Mesenchymal stem cell (in vitro differentiated cells and primary cell): Measurements from ENCODE around the gene TMEM92.
A peak's percentile ranks its signal among the peaks of the same experiment; 100 is the strongest.

Source experiments
- DNase-seq: peaks from one replicate; pipeline ENCODE4 v3.0.0-alpha.2; 2013
- H2AFZ ChIP-seq: one replicate; pipeline ENCODE4 v1.6.1; 2013; ENCODE audit warnings: low read depth, mild to moderate bottlenecking, control low read depth, inconsistent platforms, low read length, moderate library complexity
- H2AK5ac ChIP-seq: 2 replicates; pipeline ENCODE4 v1.6.1; 2013; ENCODE audit warnings: low read length, moderate library complexity, mild to moderate bottlenecking, inconsistent platforms; ENCODE audit not compliant: severe bottlenecking
- H2BK120ac ChIP-seq: one replicate; pipeline ENCODE4 v1.6.1; 2013; ENCODE audit warnings: low read depth, mild to moderate bottlenecking, inconsistent platforms, low read length, moderate library complexity
- H2BK12ac ChIP-seq, 2 experiments: one replicate each; pipeline ENCODE4 v1.6.1; 2013; ENCODE audit warnings: inconsistent platforms in 2 of 2, low read length in 2 of 2, mild to moderate bottlenecking in 2 of 2, moderate library complexity in 2 of 2, control low read depth in 1 of 2
- H2BK15ac ChIP-seq: one replicate; pipeline ENCODE4 v1.6.1; 2013; ENCODE audit warnings: mild to moderate bottlenecking, low read depth, inconsistent platforms; ENCODE audit not compliant: poor library complexity, severe bottlenecking
- H2BK5ac ChIP-seq: 2 replicates; pipeline ENCODE4 v1.6.1; 2013; ENCODE audit warnings: low read depth, mild to moderate bottlenecking, low read length, control low read depth, inconsistent platforms; ENCODE audit not compliant: poor library complexity, severe bottlenecking
- H3K14ac ChIP-seq, 2 experiments: one replicate each; pipeline ENCODE4 v1.6.1; 2013; ENCODE audit warnings: inconsistent platforms in 2 of 2, low read length in 2 of 2, control low read depth in 1 of 2, mild to moderate bottlenecking in 1 of 2, moderate library complexity in 1 of 2
- H3K18ac ChIP-seq, 2 experiments: one replicate each; pipeline ENCODE4 v1.6.1; 2013; ENCODE audit warnings: inconsistent platforms in 2 of 2, low read length in 2 of 2, control low read depth in 1 of 2, low read depth in 1 of 2, mild to moderate bottlenecking in 1 of 2
- H3K23ac ChIP-seq, 2 experiments: one replicate each; pipeline ENCODE4 v1.6.1; 2013; ENCODE audit warnings: inconsistent platforms in 2 of 2, low read length in 2 of 2, mild to moderate bottlenecking in 2 of 2, moderate library complexity in 2 of 2, control low read depth in 1 of 2
- H3K27ac ChIP-seq: 2 replicates; pipeline ENCODE4 v1.5.1; 2013; ENCODE audit warnings: mild to moderate bottlenecking, moderate library complexity, low read length, control low read depth, inconsistent platforms; ENCODE audit not compliant: poor library complexity, severe bottlenecking
- H3K27me3 ChIP-seq, 2 experiments: 2 replicates each; pipeline versions ENCODE4 v1.6.1 to v1.7.0; 2013; ENCODE audit warnings: low read length in 2 of 2, mild to moderate bottlenecking in 2 of 2, moderate library complexity in 2 of 2, control low read depth in 1 of 2, inconsistent platforms in 1 of 2; ENCODE audit not compliant: control insufficient read depth in 1 of 2, insufficient read depth in 1 of 2
- H3K36me3 ChIP-seq, 2 experiments: 2 replicates each; pipeline versions ENCODE4 v1.6.1 to v1.7.0; 2013; ENCODE audit warnings: low read length in 2 of 2, control low read depth in 1 of 2, inconsistent platforms in 1 of 2, low read depth in 1 of 2, mild to moderate bottlenecking in 1 of 2; ENCODE audit not compliant: insufficient read depth in 2 of 2, control insufficient read depth in 1 of 2
- H3K4ac ChIP-seq, 2 experiments: one replicate each; pipeline ENCODE4 v1.6.1; 2013; ENCODE audit warnings: inconsistent platforms in 2 of 2, low read length in 2 of 2, mild to moderate bottlenecking in 2 of 2, moderate library complexity in 2 of 2, control low read depth in 1 of 2, low read depth in 1 of 2
- H3K4me1 ChIP-seq: 2 replicates; pipeline ENCODE4 v1.6.1; 2013; ENCODE audit warnings: low read depth, low read length, control low read depth; ENCODE audit not compliant: control insufficient read depth, insufficient read depth
- H3K4me2 ChIP-seq: 2 replicates; pipeline ENCODE4 v1.6.1; 2013; ENCODE audit warnings: low read length, mild to moderate bottlenecking, inconsistent platforms; ENCODE audit not compliant: poor library complexity, severe bottlenecking
- H3K4me3 ChIP-seq, 2 experiments: 2 replicates each; pipeline versions ENCODE4 v1.5.1 to v1.7.0; 2013; ENCODE audit warnings: low read length in 2 of 2, mild to moderate bottlenecking in 2 of 2, control low read depth in 1 of 2, low read depth in 1 of 2; ENCODE audit not compliant: insufficient read depth in 1 of 2
- H3K79me1 ChIP-seq: replicated peaks from 2 replicates; pipeline ENCODE4 v1.6.1; 2013; ENCODE audit warnings: mild to moderate bottlenecking, control low read depth, low read length, inconsistent platforms; ENCODE audit not compliant: poor library complexity, severe bottlenecking
- H3K9ac ChIP-seq: 2 replicates; pipeline ENCODE4 v1.7.0; 2013; ENCODE audit warnings: mild to moderate bottlenecking, low read length, moderate library complexity
- H3K9me3 ChIP-seq: 2 replicates; pipeline ENCODE4 v1.7.0; 2013; ENCODE audit warnings: mild to moderate bottlenecking, low read length; ENCODE audit not compliant: control insufficient read depth
- H4K8ac ChIP-seq: one replicate; pipeline ENCODE4 v1.6.1; 2013; ENCODE audit warnings: inconsistent platforms, mild to moderate bottlenecking, low read length, moderate library complexity
- H4K91ac ChIP-seq: one replicate; pipeline ENCODE4 v1.6.1; 2013; ENCODE audit warnings: mild to moderate bottlenecking, low read length, inconsistent platforms
- WGBS: methylation state at CpG from one replicate; pipeline ENCODE4 v1.1.7; 2013; ENCODE audit warnings: mixed read lengths; 5-methylcytosine and 5-hydroxymethylcytosine counted together

The TMEM92 gene

DNA sequence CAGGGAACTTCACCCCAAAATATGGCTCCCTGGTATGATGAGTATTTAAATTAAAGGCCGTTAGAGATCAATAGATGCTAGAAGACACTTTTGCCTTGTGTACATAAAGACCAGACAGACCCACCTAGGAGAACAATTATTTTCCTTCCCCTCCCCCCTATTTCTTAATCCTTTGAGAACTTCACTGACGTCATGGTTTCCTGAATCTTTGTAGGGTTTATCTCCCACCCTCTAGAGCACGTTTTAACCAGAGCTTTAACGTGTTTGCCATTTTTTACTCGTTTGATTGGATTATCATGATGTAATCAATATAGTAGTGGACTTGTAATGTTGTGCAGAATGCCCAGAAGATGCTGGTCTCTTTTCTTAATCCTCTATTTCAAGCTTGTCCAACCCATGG lies 48.8 kb downstream of the TMEM92 start:
- no peak overlapping the region for H2BK120ac ChIP-seq
- no peak overlapping the region for H3K4me2 ChIP-seq
- H3K4me1 ChIP-seq = peaks cover 11% of the 10 kb centered on the region
- no peak overlapping the region for H3K23ac ChIP-seq
- DNase-seq = no peak
- no peaks in the 10 kb centered on the region for H3K36me3 ChIP-seq
- no peak overlapping the region for H2BK5ac ChIP-seq
- H2BK15ac ChIP-seq = no peak overlapping the region
- H3K9ac ChIP-seq = no peak overlapping the region
- H4K91ac ChIP-seq = no peak overlapping the region
- 92% methylated on average over 5 of the region's 5 CpGs for WGBS
- H2AK5ac ChIP-seq = no peak overlapping the region
- no peak overlapping the region for H3K4me3 ChIP-seq
- H3K18ac ChIP-seq = no peak overlapping the region
- no peaks in the 10 kb centered on the region for H3K79me1 ChIP-seq
- no peak overlapping the region for H4K8ac ChIP-seq
- no peak overlapping the region for H3K14ac ChIP-seq
- H2AFZ ChIP-seq = no peak overlapping the region
- H3K27me3 ChIP-seq = no peaks in the 10 kb centered on the region
- H3K27ac ChIP-seq = no peak overlapping the region
- H2BK12ac ChIP-seq = no peak overlapping the region
- H3K9me3 ChIP-seq = no peaks in the 10 kb centered on the region
- no peak overlapping the region for H3K4ac ChIP-seq

DNA sequence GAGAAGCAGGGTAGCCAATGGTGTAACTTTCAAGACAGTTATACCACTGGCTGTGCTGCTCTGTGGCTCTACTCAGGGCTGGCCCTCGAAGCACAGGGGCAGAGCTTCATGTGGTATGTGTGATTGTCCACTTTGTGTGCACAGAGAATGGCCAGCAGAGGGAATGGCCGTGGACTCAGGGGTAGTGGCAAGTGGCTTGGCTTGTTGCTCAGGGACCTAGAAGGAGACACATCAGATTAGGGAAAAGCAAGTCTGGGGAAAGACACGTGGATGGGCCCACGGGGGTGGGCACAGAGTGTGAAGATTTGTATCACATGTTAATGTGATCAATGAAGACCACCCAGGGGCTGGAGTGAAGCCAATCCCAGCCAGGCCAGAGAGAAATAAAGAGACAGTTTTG lies 51.6 kb downstream of the TMEM92 start:
- peaks cover 5% of the 10 kb centered on the region for H3K4me1 ChIP-seq
- H2AK5ac ChIP-seq = no peak overlapping the region
- H3K9ac ChIP-seq = no peak overlapping the region
- H3K36me3 ChIP-seq = no peaks in the 10 kb centered on the region
- no peak overlapping the region for H2BK120ac ChIP-seq
- no peak overlapping the region for H2AFZ ChIP-seq
- H3K4ac ChIP-seq = no peak overlapping the region
- H3K18ac ChIP-seq = no peak overlapping the region
- no peaks in the 10 kb centered on the region for H3K9me3 ChIP-seq
- peaks cover 0 to 6% of the 10 kb centered on the region in 2 experiments for H3K27me3 ChIP-seq
- no peak overlapping the region for H3K4me2 ChIP-seq
- no peak overlapping the region for H2BK15ac ChIP-seq
- no peak overlapping the region for H2BK5ac ChIP-seq
- no peak overlapping the region for H4K8ac ChIP-seq
- WGBS = 61% methylated on average over 4 of the region's 4 CpGs
- H3K79me1 ChIP-seq = no peaks in the 10 kb centered on the region
- no peak overlapping the region for H4K91ac ChIP-seq
- no peak overlapping the region for H3K14ac ChIP-seq
- no peak overlapping the region for H2BK12ac ChIP-seq
- no peak overlapping the region for H3K27ac ChIP-seq
- DNase-seq = no peak
- no peak overlapping the region for H3K4me3 ChIP-seq
- no peak overlapping the region for H3K23ac ChIP-seq

DNA sequence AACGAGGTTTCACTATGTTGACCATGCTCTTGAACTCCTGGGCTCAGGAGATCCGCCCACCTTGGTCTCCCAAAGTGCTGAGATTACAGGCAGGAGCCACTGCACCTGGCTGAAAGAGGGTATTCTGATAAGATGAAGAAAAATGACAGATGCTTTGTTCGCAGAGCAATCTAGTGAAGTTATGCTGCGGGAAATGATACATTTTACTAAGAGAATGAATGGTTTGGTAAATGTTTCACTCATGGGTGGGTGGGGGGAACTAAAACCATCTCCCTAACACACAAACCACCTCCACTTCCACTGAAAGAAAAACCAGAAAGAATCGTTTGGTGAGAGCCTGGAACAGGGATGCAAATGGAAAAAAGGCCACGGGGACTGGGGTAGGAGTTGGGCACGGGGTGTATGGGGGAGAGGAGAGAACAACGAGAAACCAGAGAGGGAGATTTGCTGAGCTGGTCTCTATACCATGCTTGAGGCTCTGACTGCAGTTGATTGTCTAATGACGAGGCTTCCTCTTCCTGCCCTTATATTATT lies 52.6 kb downstream of the TMEM92 start:
- no peak for DNase-seq
- no peak overlapping the region for H3K14ac ChIP-seq
- no peak overlapping the region for H3K23ac ChIP-seq
- peaks cover 0 to 6% of the 10 kb centered on the region in 2 experiments for H3K27me3 ChIP-seq
- no peak overlapping the region for H3K27ac ChIP-seq
- peaks cover 2% of the 10 kb centered on the region for H3K4me1 ChIP-seq
- H2AK5ac ChIP-seq = no peak overlapping the region
- no peak overlapping the region for H2AFZ ChIP-seq
- no peak overlapping the region for H3K9ac ChIP-seq
- no peak overlapping the region for H2BK120ac ChIP-seq
- H3K9me3 ChIP-seq = no peaks in the 10 kb centered on the region
- H2BK5ac ChIP-seq = no peak overlapping the region
- H4K8ac ChIP-seq = no peak overlapping the region
- H3K4me3 ChIP-seq = no peak overlapping the region
- H4K91ac ChIP-seq = no peak overlapping the region
- H3K18ac ChIP-seq = no peak overlapping the region
- no peaks in the 10 kb centered on the region for H3K36me3 ChIP-seq
- H2BK15ac ChIP-seq = no peak overlapping the region
- WGBS = 72% methylated on average over 6 of the region's 9 CpGs
- no peak overlapping the region for H2BK12ac ChIP-seq
- no peak overlapping the region for H3K4ac ChIP-seq
- no peaks in the 10 kb centered on the region for H3K79me1 ChIP-seq
- H3K4me2 ChIP-seq = no peak overlapping the region

DNA sequence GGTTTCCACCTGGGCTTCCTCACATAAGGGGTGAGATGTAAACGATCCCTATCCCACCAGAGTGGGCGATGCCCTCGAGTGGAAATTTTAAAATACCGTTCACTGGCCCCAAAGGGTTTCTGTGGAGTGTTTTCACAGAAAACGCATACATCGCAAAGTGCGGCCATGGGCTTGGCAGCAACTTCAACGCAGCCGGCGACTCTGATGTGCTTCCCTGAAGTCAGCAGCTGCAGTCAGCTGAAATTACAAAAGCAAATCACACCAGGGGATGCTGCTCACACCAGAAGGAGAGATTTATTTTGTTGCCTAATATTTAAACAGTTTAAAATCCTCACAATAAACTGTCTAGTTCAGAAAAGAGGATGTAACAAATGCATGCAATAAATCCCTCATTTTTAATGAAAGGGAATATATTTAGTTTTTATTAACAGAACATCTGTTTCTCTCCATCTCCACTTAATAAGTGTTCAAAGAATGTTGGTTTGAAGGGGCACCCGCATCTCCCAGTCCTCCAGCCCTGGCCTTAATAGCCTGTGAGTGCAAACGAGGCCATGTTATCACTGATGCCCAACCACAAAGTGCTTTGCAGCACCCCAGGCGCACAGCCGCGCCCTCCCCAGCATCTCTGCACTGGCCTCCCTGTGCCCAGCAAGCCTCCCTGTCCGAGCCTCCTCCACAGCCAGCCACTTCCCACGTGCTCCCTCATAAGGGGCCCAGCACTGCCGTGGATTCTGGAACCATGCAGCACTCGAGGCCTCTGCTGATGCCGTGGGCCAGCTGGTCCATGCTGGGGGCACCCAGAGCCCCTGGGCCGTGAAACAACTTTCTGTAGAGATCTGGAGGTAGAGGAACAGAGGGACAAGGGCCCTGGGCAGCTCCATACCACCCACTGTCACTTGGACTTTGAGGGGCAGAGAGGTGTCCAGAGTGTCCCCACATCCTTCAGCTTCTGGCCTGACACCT lies 54.4 kb downstream of the TMEM92 start:
- peak overlapping the region; percentile 38 for H4K8ac ChIP-seq
- no peak overlapping the region for H4K91ac ChIP-seq
- peaks cover 5% of the 10 kb centered on the region for H3K4me1 ChIP-seq
- no peaks in the 10 kb centered on the region for H3K79me1 ChIP-seq
- H3K4ac ChIP-seq = no peak overlapping the region
- DNase-seq = no peak
- no peak overlapping the region for H3K9ac ChIP-seq
- peak overlapping the region in 1 of 2 experiments; percentile 42 for H3K23ac ChIP-seq
- no peak overlapping the region for H2BK5ac ChIP-seq
- H3K4me2 ChIP-seq = no peak overlapping the region
- no peaks in the 10 kb centered on the region for H3K9me3 ChIP-seq
- peak overlapping the region in 1 of 2 experiments; percentile 64 for H3K14ac ChIP-seq
- peak overlapping the region; percentile 10 for H2AK5ac ChIP-seq
- WGBS = 88% methylated on average over 21 of the region's 21 CpGs
- no peak overlapping the region for H2BK15ac ChIP-seq
- H3K36me3 ChIP-seq = no peaks in the 10 kb centered on the region
- H3K18ac ChIP-seq = no peak overlapping the region
- no peak overlapping the region for H2AFZ ChIP-seq
- H2BK12ac ChIP-seq = no peak overlapping the region
- H2BK120ac ChIP-seq = no peak overlapping the region
- H3K27ac ChIP-seq = no peak overlapping the region
- H3K4me3 ChIP-seq = no peak overlapping the region
- peaks cover 0 to 6% of the 10 kb centered on the region in 2 experiments for H3K27me3 ChIP-seq
